KOPT-K1 (cell line): ENCODE measurements around the gene UBB.

ENCODE experiments used
- H3K27ac ChIP-seq: fragments of 200-600 bp; sonication (generic); 2 replicates; pipeline ENCODE4 v1.5.1; 2016; ENCODE audit warnings: antibody characterized with exemption, mild to moderate bottlenecking, low read depth, low read length; ENCODE audit not compliant: poor library complexity, severe bottlenecking
- H3K36me3 ChIP-seq: fragments of 200-600 bp; sonication (generic); 2 replicates; pipeline ENCODE4 v1.5.1; 2017; ENCODE audit warnings: antibody characterized with exemption, mild to moderate bottlenecking, low read length, moderate library complexity; ENCODE audit not compliant: insufficient read depth
- H3K9me3 ChIP-seq: fragments of 200-600 bp; sonication (generic); 2 replicates; pipeline ENCODE4 v1.5.1; 2017; ENCODE audit warnings: antibody characterized with exemption, low read length, mild to moderate bottlenecking; ENCODE audit not compliant: insufficient read depth, poor library complexity, severe bottlenecking

UBB gene

DNA sequence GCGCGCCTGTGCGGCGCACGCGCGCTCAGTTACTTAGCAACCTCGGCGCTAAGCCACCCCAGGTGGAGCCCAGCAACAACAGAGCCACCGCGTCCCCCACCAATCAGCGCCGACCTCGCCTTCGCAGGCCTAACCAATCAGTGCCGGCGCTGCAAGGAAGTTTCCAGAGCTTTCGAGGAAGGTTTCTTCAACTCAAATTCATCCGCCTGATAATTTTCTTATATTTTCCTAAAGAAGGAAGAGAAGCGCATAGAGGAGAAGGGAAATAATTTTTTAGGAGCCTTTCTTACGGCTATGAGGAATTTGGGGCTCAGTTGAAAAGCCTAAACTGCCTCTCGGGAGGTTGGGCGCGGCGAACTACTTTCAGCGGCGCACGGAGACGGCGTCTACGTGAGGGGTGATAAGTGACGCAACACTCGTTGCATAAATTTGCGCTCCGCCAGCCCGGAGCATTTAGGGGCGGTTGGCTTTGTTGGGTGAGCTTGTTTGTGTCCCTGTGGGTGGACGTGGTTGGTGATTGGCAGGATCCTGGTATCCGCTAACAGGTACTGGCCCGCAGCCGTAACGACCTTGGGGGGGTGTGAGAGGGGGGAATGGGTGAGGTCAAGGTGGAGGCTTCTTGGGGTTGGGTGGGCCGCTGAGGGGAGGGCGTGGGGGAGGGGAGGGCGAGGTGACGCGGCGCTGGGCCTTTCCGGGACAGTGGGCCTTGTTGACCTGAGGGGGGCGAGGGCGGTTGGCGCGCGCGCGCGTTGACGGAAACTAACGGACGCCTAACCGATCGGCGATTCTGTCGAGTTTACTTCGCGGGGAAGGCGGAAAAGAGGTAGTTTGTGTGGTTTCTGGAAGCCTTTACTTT, at the start of gene UBB:
TSS of gene UBB (plus strand) at position 452 of the 856 bp plus-strand sequence. CDS start 817 bp downstream, outside the sequence.
- H3K36me3 ChIP-seq = peaks cover 34% of the 10 kb centered on the region
- H3K27ac ChIP-seq = peak within 1 kb of the TSS; percentile 86
- no peaks in the 10 kb centered on the region for H3K9me3 ChIP-seq

- H3K36me3 ChIP-seq = peaks cover 15% of the 10 kb centered on the region
- H3K9me3 ChIP-seq = no peaks in the 10 kb centered on the region
- no peak overlapping the region for H3K27ac ChIP-seq
Observed at GRCh38 chr17:16338391-16338790, 42.5 kb upstream of the UBB start.

DNA sequence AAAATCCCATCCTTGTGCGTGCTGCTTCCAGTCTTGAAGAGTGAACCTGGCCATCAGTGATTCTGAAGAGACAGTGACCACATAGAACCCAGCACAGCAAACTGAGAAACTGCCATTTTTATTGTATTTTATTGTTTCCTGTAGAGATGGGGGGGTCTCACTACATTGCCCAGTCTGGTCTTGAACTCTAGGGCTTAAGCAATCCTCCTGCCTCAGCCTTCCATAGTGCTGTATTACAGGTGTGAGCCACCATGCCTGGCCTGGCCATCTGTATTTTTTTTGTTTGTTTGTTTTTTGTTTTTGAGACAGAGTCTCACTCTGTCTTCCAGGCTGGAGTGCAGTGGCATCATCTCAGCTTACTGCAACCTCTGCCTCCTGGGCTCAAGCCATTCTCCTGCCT, 41.5 kb upstream of the UBB start:
- Histone ChIP-seq H3K27ac (no peak overlapping the region), H3K9me3 (no peaks in the 10 kb centered on the region), H3K36me3 (peaks cover 25% of the 10 kb centered on the region)

DNA sequence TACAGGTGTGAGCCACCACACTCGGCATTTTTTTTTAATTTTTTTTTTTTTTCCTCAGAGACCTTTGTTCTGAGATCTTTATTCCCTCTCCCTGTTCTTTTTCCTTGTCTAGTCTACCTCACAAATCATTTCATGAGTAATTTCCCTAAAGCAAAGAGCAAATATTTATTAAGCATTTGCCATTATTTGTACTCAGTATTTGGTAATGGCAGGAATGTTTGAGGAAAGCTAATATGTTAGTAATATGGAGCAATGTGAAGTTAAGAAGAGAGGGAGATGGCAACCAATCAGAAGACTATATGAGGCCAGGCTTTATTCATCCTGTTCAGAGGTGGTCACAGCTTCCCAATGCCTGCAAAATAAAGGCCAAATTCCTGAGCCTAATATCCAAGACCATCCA, 40.9 kb upstream of the UBB start:
- Histone ChIP-seq H3K36me3 (peaks cover 27% of the 10 kb centered on the region), H3K9me3 (no peaks in the 10 kb centered on the region), H3K27ac (no peak overlapping the region)

GRCh38 chr17:16342979-16343378, 37.9 kb upstream of the UBB start:
- Histone ChIP-seq H3K9me3 (no peaks in the 10 kb centered on the region), H3K36me3 (peaks cover 56% of the 10 kb centered on the region), H3K27ac (no peak overlapping the region)

DNA sequence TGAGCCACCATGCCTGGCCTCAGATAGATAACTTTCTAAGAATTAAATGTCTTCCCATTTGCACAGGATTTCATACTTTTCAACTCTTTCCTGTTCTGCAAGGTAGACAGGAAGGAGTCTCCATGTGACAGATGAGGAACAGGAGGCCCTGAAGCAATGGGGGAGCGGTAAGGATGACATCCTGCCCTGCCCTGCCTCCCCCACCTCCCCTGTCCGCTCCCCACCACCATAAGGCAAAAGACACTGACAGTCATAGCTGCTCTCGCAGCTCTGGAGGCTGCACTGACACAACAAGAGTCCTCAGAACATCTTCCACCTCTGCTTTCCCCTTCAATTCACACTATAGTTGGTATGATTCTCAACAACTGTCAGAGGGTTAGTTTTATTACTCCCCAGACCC, 37.3 kb upstream of the UBB start:
- Histone ChIP-seq H3K9me3 (no peaks in the 10 kb centered on the region), H3K36me3 (peaks cover 62% of the 10 kb centered on the region), H3K27ac (no peak overlapping the region)

DNA sequence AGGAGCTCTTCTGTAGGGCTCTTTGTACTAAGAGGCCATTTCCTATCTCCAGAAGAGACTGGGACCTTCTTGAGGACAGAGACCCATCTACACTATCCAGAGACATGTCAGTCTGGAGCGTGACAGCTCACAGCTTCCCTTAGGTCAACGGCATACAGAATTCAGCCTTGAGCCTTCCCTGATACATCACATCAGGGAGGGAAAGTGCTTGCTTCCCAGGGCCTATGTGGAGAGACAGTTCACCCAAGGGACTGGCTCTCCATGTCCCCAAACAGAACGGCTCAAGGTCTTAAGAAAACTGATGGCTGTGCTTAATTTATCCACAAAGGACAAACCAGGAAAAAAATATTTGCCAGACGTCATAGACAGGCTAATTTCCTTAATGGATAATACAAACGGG, 35.3 kb upstream of the UBB start:
- no peak overlapping the region for H3K27ac ChIP-seq
- H3K9me3 ChIP-seq = no peaks in the 10 kb centered on the region
- peaks cover 69% of the 10 kb centered on the region for H3K36me3 ChIP-seq

DNA sequence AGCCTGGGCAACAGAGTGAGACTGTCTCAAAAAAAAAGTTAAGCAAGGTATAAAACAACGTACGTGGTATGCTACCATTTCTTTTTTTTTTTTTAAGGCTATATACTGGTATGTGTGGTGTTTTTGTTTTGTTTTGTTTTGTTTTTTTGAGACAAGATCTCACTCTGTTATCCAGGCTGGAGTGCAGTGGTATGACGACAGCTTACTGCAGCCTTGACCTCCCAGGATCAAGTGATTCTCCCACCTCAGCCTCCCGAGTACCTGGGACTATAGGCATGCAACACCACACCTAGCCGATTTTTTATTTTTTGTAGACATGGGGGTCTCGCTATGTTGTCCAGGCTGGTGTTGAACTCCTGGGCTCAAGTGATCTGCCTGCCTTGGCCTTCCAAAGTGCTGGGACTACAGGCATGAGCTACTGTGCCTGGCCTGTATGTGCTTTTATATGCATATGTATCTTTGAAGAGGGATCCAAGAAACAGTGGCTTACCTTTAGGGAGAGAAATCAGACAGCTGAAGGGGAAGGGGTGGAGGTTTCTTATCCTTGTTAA, 34.1 kb upstream of the UBB start:
- Histone ChIP-seq H3K36me3 (peaks cover 69% of the 10 kb centered on the region), H3K27ac (no peak overlapping the region), H3K9me3 (no peaks in the 10 kb centered on the region)

DNA sequence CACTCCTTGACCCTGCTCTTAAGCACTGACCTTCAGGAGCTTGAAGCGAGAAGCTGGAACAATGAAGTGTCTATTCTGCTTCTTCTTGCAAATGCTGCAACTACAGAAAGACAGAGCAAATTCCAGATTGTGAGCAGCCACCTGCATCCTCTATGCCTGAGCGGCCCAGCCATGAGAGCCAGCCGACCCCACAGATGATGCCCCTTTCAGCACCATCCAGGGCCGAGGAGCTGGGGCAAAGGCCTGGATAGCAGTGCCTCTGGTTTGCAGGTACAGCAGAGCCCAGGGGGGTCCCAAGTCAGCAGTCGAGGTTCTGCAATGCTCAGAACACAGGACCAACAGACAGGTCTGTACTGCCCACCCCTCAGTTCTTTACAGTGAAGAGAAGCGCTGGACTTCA, 32.3 kb upstream of the UBB start:
- Histone ChIP-seq H3K9me3 (no peaks in the 10 kb centered on the region), H3K36me3 (peaks cover 52% of the 10 kb centered on the region), H3K27ac (peak overlapping the region; percentile 66)

DNA sequence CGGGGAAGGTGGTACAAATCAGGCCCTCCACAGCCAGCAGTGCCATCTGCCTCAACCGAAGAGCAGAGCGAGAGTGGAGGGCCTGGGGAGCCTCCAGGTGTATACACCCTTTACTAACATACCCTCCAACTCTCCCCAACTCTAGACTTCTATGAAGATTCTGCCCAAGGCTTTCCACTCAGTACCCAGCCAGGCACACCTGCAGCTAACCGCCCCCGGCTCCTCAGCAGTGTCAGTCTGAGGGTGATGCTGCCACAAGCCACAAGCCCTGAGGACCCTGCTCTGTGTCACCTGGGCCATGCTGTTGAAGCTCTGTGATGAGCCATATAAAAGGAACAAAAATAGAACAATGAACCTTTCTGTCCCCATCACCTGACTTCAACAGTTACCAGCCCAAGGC, 31.5 kb upstream of the UBB start:
- H3K36me3 ChIP-seq = peaks cover 43% of the 10 kb centered on the region
- peak overlapping the region; percentile 66 for H3K27ac ChIP-seq
- H3K9me3 ChIP-seq = no peaks in the 10 kb centered on the region

GRCh38 chr17:16351831-16352230, 29.1 kb upstream of the UBB start:
- Histone ChIP-seq H3K36me3 (peaks cover 24% of the 10 kb centered on the region), H3K9me3 (no peaks in the 10 kb centered on the region), H3K27ac (peak overlapping the region; percentile 80)

DNA sequence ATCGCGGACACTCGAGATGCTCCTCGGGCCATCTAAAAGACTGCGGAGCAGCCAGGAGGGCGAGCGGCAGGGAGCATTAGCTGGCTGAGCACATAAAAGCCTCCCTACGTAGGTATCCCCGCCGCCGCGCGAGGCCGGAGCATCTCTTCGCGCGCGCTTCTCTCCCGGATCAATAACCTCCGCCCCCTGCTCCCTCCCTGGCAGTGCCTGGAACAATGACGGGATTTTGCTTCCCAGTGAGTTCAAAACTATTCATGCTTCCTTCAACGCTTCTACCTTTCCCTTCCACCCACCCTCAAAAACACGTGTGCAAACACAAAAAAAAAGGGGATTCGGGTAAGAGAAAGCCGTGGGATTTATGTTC, 28.6 kb upstream of the UBB start:
- Histone ChIP-seq H3K27ac (peak overlapping the region; percentile 80), H3K36me3 (peaks cover 20% of the 10 kb centered on the region), H3K9me3 (no peaks in the 10 kb centered on the region)

DNA sequence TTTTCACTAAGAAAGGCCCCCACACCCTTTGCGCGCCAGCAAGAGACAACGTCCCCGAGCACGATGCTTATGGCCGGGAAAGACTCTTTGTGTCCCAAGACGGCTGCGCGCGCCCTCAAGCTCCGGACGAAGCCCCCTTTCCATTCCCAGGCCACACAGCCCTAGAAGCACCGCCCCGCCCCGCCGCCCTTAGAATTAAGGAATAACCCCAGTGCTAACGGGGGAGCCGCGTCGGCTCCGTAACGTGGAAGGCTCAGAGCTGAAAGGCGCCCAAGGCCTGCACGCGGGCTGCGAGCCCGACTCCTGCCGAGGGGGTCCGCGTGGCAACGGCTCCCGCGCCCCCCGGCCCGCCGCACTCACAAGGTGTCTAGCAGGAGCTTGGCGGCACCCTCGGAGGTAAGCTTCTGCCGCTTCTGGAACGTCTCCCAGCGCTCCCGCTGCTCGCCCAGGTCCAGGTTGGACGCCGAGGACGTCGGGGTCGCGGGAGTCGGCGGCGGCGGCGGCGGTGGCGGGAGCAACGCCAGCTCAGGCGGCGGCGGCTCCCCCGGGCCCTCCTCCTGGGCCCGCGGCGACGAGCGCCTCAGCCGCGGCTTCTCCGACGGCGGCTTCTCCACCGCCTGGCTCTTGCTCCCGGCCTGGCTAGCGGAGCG, 28.1 kb upstream of the UBB start:
- Histone ChIP-seq H3K9me3 (no peaks in the 10 kb centered on the region), H3K27ac (peak overlapping the region; percentile 80), H3K36me3 (peaks cover 15% of the 10 kb centered on the region)

GRCh38 chr17:16353317-16354174, 27.3 kb upstream of the UBB start, which contains the start of gene CENPV:
TSS of gene CENPV (minus strand) at chr17:16353469. CDS start at chr17:16353436, 33 bp downstream.
- Histone ChIP-seq H3K9me3 (no peaks in the 10 kb centered on the region), H3K36me3 (peaks cover 7% of the 10 kb centered on the region), H3K27ac (peak within 1 kb of the TSS; percentile 80)

DNA sequence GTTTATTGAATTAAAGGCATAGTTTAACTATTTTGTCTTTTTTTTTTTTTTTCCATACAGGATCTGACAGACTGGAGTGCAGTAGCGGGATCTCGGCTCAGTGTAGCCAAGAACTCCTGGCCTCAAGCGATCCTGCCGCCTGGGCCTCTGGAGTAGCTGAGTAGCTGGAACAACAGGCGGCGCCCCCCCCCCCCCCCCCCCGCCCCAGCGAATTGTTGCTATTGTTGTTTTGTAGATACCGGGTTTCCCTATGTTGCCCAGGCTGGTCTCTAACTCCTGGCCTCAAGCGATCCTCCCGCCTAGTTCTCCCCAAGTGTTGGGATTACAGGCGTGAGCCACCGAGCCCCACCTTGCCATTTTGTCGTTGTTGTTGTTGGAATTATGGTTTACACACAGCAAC, 26.3 kb upstream of the UBB start:
- Histone ChIP-seq H3K36me3 (no peaks in the 10 kb centered on the region), H3K27ac (no peak overlapping the region), H3K9me3 (no peaks in the 10 kb centered on the region)
